GM21367 (cell line): ENCODE data around the gene PCSK4.
"Not testable (repeated sequence)": the region's sequence is repeated elsewhere in the genome, so short reads cannot be mapped to it uniquely, and the experiment has no call there.

Experiments used
- ATAC-seq: cut with Tn5 transposase; IDR thresholded peaks from one replicate; pipeline ENCODE4 v1.9.1; 2021; ENCODE audit not compliant: unreplicated experiment

PCSK4 gene

DNA sequence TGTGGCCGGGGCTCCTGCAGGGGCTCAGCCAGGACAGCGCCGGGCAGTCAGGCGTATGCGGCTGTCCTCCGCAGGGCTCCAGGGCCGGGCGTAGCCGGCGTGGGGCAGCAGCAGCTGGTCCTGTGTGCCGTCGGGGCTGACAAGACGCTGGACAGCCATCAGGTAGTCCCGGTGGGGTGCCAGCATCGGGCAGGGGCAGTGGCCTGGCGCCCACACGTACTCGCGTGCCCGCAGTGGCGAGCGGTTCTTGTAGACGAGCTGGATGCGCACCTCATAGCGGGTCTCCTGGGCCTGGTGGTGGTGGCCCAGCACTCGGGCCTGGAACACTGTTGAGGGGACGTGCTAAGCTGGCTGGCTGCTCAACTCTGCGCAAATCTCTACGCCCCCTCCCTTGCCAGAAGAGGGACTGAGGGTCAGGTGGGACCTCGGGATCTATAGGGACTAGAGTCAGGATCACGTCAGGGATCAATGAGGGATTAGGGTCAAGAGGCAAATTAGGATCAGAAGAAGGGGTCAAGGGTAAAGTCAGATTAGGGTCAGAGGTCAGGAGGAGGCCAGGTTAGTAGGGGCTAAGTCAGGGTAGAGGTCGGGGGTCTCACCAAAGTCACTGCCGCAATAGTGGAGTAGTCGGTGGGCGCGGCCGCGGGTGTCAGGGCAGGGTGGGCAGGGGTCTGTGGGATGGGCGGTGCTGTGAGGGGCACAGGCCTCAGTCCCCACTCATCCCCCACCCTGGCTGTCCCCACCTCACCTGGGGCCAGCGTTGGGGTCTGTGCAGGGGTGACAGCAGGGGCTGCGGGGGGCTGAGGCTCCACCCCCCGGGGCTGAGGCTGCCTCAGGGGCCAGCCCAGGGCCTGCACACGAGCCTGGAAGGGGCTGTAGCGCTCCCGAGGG lies 16.1 kb upstream of the PCSK4 start:
- no peak for ATAC-seq

DNA sequence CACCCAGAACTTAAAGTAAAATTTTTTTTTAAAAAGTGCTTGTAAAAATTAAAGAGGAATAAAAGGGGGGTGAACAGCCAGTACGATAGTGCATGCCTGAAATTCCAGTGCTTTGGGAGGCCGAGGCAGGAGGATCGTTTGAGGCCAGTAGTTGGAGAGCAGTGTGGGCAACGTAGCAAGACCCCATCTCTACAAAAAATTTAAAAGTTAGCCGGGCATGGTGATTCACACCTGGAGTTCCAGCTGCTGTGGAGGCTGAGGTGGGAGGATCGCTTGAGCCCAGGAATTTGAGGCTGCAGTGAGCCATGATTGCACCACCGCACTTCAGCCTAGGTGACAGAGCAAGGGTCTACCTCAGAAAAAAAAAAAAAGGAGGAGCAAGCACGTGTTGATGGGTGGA lies 14.9 kb upstream of the PCSK4 start:
- ATAC-seq: no peak

- no peak for ATAC-seq
These were observed 14.0 kb upstream of the PCSK4 start for GRCh38 chr19:1503925-1504773.

GRCh38 chr19:1503089-1503924 lies 13.2 kb upstream of the PCSK4 start:
- no peak for ATAC-seq

GRCh38 chr19:1502433-1503088 lies 12.4 kb upstream of the PCSK4 start:
- ATAC-seq: no peak

DNA sequence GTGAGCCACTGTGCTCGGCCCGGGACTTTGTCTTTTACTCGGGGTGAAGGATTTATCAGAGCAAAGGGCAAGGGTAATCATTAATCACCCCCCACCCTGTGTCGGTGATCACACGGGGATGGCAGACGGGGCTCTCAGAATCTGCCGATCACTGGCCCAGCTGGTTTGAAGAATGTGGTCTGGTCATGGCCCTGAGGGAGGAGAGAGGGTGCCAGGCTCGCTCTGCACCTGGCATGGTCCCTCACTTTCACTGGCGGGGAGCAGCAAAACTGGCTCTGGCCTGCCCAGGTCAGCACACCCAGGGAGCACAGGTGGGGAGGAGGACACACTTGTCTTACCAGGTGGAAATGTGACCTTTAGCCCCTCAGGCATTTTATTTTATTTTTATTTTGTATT lies 11.0 kb upstream of the PCSK4 start:
- ATAC-seq: no peak

- not testable (repeated sequence) for ATAC-seq
These were observed 9.1 kb upstream of the PCSK4 start for GRCh38 chr19:1499231-1499630.

- ATAC-seq: no peak
These were observed 7.6 kb upstream of the PCSK4 start for GRCh38 chr19:1497578-1498235.

DNA sequence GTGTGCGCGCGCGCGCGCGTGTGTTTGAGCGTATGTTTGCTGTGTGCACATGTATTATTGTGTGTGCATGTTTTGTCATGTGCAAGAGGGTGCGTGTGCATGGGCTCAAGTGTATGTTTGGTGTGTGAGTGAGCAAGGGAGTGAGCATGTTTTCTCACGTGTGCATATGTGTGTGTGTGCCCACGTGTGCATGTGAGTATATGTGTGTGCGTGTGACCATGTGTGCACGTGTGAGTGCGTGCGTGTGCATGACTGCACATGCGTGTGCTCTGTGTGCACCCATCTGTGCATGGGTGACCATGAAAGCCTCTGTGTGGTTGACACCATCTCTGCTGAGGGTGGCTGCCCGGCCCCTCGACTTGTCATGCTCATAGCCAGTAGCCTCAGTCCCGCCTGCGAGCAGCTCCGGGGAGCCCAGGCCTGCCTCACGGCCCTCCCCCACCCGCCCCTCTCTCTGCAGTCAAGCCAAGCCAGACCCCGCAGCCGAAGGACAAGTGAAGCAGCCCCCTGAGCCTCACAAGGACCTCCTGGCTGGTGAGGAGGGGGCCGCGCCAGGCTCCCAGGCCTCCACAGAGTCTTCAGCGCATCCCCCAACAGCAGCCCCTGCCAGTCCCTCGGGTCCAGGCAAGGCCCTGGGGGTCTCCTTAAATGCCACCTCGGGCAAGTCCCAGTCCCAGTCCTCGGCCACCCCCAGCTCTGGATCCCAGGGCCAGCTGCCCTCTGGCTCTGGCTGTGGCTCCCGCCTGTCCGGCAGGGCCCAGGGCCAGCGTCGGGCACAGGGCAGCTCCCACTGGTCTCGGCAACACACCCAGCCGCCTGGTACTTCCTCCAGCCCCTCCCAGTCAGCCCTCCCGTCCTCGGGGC lies 6.8 kb upstream of the PCSK4 start:
- ATAC-seq: no peak

GRCh38 chr19:1495799-1496713 lies 5.9 kb upstream of the PCSK4 start:
- no peak for ATAC-seq

DNA sequence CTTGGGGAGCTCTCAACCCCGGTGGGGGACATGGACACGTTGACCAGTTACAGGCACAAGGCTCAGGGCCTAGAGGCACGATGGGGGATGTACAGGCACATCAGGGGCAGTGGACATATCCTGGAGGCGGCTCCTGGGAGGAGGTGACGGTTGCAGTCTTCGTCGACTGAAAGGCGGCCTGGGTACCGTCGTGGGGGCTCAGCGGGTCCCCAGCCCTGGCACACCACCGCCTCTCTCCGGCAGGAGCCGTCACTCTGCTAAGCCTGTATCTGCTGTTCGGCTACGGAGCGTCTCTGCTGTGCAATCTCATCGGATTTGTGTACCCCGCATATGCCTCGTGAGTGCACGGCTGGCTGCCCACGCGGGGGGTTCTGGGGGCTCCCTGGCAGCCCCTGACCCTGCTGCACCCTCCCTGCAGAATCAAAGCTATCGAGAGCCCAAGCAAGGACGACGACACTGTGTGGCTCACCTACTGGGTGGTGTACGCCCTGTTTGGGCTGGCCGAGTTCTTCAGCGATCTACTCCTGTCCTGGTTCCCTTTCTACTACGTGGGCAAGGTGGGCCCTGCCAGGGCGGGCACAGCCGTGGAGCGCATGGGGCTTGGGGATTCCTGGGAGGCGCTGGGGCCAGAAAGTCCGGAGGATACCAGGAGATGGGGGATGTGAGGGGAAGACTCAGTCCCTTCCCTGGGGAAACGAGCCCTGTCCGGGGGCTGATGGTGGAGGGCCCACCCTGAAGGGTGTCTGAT lies 5.1 kb upstream of the PCSK4 start:
- no peak for ATAC-seq

DNA sequence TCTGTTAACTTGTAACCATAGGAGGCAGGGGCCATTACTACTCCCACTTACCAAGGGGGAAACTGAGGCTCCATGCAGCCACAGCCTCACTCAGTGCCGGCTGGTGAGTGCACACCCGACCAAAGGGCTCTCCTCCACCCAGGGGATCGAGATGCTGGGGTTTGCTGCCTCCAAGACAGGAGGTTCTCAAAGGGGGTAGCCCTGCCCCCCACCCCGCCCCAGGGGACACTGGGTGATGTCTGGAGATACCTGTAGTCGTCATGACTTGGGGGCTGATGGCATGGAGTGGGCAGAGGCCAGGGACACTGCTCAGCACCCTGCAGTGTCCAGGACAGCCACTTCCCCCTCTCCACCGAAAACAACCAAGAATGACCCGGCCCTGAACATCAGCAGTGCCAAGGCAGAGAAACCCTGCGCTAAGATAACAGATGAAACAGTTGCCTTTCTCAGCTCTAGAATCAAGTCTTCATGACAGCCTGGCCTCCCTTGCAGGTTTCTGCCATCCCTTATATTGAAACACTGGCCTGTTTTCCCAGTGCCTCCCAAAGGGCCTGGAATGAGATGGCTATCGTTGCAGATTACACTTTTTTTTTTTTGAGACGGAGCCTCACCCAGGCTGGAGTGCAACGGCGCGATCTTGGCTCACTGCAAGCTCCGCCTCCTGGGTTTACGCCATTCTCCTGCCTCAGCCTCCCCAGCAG lies 4.1 kb upstream of the PCSK4 start:
- no peak for ATAC-seq

- no peak for ATAC-seq
These were observed 2.4 kb upstream of the PCSK4 start for GRCh38 chr19:1492474-1493006.

GRCh38 chr19:1491849-1492170 lies 1.7 kb upstream of the PCSK4 start:
- ATAC-seq: no peak

DNA sequence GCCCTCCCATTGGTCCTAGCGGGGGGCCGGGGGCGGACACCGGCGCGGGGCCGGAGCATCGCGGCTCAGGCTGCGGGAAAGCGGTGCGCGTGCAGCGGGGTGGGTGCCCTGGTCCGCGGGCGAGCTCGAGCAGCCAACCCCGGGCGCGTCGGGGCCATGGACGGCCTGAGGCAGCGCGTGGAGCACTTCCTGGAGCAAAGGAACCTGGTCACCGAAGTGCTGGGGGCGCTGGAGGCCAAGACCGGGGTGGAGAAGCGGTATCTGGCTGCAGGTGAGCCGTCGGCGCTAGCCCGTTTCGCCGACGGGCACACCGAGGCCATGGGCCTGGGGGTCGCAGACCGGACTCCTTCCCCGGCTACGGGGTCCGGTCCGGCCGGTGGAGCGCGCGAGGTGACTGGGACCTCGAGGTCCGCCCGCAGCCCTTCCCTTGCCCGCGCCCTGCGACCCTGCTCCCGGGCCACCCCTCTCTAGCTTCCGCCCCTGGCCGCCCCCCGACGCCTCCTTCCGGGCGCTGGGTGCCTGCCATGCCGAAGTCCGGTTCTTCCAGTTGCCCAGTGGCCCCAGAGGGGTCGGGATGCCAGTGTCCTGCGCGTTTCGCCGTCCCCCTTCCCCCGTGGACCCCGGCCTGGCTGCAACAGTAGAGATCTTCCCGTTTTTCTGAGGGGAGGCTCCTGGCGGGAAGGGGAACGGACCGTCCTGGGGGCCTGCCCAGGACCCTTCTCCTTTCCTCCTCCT lies 1.1 kb upstream of the PCSK4 start, which contains the start of gene REEP6:
Gene REEP6 (plus strand): TSS at position 68 of the 735 bp plus-strand sequence. CDS start 89 bp downstream, at position 157.
- no peak for ATAC-seq
